ENCODE data around the gene COX4I2. TPM values are rescaled to one million over a fixed set of nuclear protein-coding genes. Genes with fewer than 3 reads are reported as not detected.

Gene COX4I2
- total and polyA plus RNA-seq, 4 donors, result 0.35 to 0.81 (median 0.59) TPM; not detected in 1

DNA sequence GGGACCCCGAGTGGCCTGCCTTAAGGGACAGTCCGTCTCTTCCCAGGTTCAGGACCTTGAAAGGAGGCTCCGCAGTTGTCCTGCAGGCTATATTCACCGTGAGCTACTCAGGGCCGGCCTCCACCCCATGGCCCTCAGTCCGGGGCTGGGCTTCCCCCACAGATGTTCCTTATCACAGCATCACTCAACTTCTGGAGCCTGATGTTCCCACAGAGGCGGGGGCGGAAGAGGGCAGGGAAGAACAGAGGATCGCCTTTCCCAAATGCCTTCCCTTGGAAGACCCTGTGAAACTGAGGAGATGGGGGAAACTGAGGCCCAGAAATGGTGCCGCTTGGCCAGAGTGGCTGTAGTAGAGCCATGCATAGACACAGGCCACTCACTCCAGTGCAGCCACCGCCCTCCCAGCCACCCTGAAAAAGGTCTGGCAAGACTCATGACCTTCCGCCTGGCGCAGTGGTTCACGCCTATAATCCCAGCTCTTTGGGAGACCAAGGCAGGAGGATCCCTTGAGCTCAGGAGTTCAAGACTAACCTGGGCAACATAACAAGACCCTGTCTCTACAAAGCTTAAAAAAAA lies 4.3 kb upstream of the COX4I2 start (continued):
- no peak for TF ChIP-seq SP1 (IDR thresholded peaks at IDR 0.05)
- TF ChIP-seq, protein P1, sequence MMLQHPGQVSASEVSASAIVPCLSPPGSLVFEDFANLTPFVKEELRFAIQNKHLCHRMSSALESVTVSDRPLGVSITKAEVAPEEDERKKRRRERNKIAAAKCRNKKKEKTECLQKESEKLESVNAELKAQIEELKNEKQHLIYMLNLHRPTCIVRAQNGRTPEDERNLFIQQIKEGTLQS (IDR thresholded peaks at IDR 0.05), result no peak
- no peak for TF ChIP-seq JUND (IDR thresholded peaks at IDR 0.05)

DNA sequence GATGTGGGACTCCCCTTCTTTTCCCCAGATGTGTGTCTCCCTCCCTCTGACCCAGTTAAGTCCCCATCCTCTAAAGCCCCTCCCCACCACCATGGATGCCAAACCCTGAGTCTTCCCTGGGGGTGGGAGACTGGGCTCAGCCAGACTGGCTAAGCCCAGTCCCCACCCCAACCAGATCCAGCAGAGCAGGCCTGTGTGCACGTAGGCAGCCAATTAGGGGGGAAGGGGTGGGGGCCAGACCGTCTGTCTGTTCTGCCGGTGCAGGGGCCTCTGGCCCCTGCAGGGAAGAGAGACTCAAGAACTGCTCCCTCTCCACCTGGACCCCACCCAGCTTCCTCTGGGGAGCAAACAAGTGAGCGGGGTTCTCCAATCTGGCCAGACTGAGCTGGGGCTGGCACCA lies 605 bp downstream of the COX4I2 start:
- no peaks in the 10 kb centered on the region for H3K9me3 ChIP-seq (ENCODE audit: control insufficient read depth in 4 of 4, low read length in 3 of 4)
- H3K27me3 ChIP-seq (ENCODE audit: control insufficient read depth in 4 of 4, insufficient read depth in 4 of 4, low read length in 3 of 4), result peaks cover 0 to 2% (median 0%) of the 10 kb centered on the region in 4 donors
- WGBS, result 88% methylated on average over 4 of the region's 4 CpGs
- TF ChIP-seq GABPA (IDR thresholded peaks at IDR 0.05 in 1 of 2, conservative IDR thresholded peaks at IDR 0.05 in 1 of 2) (no peak), RAD21 (IDR thresholded peaks at IDR 0.05) (no peak), RXRA (IDR thresholded peaks at IDR 0.05) (no peak), FOXA2 (IDR thresholded peaks at IDR 0.05) (no peak), JUND (IDR thresholded peaks at IDR 0.05) (no peak), SP1 (IDR thresholded peaks at IDR 0.05) (no peak), FOXA1 (IDR thresholded peaks at IDR 0.05) (no peak), NR2F2 (IDR thresholded peaks at IDR 0.05) (no peak), YY1 (IDR thresholded peaks at IDR 0.05) (no peak), EGR1 (IDR thresholded peaks at IDR 0.05; ENCODE audit: low read depth in 2 of 2) (no peak), TAF1 (conservative IDR thresholded peaks at IDR 0.05) (no peak), HNF4A (conservative IDR thresholded peaks at IDR 0.05) (no peak), HNF4G (IDR thresholded peaks at IDR 0.05) (no peak)
- TF ChIP-seq, protein P2, sequence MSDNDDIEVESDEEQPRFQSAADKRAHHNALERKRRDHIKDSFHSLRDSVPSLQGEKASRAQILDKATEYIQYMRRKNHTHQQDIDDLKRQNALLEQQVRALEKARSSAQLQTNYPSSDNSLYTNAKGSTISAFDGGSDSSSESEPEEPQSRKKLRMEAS (IDR thresholded peaks at IDR 0.05), result no peak
- TF ChIP-seq, protein P1 (IDR thresholded peaks at IDR 0.05), result no peak
- TF ChIP-seq, protein P3, sequence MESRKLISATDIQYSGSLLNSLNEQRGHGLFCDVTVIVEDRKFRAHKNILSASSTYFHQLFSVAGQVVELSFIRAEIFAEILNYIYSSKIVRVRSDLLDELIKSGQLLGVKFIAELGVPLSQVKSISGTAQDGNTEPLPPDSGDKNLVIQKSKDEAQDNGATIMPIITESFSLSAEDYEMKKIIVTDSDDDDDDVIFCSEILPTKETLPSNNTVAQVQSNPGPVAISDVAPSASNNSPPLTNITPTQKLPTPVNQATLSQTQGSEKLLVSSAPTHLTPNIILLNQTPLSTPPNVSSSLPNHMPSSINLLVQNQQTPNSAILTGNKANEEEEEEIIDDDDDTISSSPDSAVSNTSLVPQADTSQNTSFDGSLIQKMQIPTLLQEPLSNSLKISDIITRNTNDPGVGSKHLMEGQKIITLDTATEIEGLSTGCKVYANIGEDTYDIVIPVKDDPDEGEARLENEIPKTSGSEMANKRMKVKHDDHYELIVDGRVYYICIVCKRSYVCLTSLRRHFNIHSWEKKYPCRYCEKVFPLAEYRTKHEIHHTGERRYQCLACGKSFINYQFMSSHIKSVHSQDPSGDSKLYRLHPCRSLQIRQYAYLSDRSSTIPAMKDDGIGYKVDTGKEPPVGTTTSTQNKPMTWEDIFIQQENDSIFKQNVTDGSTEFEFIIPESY (IDR thresholded peaks at IDR 0.05), result no peak
- TF ChIP-seq, protein P4, sequence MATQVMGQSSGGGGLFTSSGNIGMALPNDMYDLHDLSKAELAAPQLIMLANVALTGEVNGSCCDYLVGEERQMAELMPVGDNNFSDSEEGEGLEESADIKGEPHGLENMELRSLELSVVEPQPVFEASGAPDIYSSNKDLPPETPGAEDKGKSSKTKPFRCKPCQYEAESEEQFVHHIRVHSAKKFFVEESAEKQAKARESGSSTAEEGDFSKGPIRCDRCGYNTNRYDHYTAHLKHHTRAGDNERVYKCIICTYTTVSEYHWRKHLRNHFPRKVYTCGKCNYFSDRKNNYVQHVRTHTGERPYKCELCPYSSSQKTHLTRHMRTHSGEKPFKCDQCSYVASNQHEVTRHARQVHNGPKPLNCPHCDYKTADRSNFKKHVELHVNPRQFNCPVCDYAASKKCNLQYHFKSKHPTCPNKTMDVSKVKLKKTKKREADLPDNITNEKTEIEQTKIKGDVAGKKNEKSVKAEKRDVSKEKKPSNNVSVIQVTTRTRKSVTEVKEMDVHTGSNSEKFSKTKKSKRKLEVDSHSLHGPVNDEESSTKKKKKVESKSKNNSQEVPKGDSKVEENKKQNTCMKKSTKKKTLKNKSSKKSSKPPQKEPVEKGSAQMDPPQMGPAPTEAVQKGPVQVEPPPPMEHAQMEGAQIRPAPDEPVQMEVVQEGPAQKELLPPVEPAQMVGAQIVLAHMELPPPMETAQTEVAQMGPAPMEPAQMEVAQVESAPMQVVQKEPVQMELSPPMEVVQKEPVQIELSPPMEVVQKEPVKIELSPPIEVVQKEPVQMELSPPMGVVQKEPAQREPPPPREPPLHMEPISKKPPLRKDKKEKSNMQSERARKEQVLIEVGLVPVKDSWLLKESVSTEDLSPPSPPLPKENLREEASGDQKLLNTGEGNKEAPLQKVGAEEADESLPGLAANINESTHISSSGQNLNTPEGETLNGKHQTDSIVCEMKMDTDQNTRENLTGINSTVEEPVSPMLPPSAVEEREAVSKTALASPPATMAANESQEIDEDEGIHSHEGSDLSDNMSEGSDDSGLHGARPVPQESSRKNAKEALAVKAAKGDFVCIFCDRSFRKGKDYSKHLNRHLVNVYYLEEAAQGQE (IDR thresholded peaks at IDR 0.05), result no peak
- TF ChIP-seq, protein P5, sequence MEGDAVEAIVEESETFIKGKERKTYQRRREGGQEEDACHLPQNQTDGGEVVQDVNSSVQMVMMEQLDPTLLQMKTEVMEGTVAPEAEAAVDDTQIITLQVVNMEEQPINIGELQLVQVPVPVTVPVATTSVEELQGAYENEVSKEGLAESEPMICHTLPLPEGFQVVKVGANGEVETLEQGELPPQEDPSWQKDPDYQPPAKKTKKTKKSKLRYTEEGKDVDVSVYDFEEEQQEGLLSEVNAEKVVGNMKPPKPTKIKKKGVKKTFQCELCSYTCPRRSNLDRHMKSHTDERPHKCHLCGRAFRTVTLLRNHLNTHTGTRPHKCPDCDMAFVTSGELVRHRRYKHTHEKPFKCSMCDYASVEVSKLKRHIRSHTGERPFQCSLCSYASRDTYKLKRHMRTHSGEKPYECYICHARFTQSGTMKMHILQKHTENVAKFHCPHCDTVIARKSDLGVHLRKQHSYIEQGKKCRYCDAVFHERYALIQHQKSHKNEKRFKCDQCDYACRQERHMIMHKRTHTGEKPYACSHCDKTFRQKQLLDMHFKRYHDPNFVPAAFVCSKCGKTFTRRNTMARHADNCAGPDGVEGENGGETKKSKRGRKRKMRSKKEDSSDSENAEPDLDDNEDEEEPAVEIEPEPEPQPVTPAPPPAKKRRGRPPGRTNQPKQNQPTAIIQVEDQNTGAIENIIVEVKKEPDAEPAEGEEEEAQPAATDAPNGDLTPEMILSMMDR (IDR thresholded peaks at IDR 0.05; ENCODE audit: low read depth, low read length, missing input control), result no peak
- DNase-seq (ENCODE audit: low spot score), result no peak
- H3K27ac ChIP-seq (ENCODE audit: low read depth in 1 of 2, low read length in 2 of 2), result no peak overlapping the region
- peaks cover 0 to 3% (median 0%) of the 10 kb centered on the region in 4 donors for H3K4me1 ChIP-seq (ENCODE audit: control insufficient read depth in 4 of 4, insufficient read depth in 4 of 4, low read length in 3 of 4)
- no peak overlapping the region for H3K9ac ChIP-seq (ENCODE audit: low read depth in 1 of 2, low read length in 2 of 2)
- no peak overlapping the region for H3K4me3 ChIP-seq (ENCODE audit: low read depth in 1 of 3, low read length in 3 of 3)
- no peaks in the 10 kb centered on the region for H3K36me3 ChIP-seq (ENCODE audit: control insufficient read depth in 4 of 4, insufficient read depth in 3 of 4, low read depth in 1 of 4, low read length in 3 of 4)

All from liver (tissue), 9 donors.